Stimulated activated CD4-positive, alpha-beta T cell treated with anti-CD3 and anti-CD28 coated beads, TNF-alpha, amount 100 ng/mL, for 24 hours (primary cell): ENCODE results near the gene PVR.
"Not testable (repeated sequence)": the region's sequence is repeated elsewhere in the genome, so short reads cannot be mapped to it uniquely, and the experiment has no call there.

ENCODE experiments used
- DNase-seq, 3 experiments: peaks; one replicate each; pipeline ENCODE4 v3.0.0-alpha.2; 2020; ENCODE audit warnings: low read depth in 3 of 3

PVR gene

DNA sequence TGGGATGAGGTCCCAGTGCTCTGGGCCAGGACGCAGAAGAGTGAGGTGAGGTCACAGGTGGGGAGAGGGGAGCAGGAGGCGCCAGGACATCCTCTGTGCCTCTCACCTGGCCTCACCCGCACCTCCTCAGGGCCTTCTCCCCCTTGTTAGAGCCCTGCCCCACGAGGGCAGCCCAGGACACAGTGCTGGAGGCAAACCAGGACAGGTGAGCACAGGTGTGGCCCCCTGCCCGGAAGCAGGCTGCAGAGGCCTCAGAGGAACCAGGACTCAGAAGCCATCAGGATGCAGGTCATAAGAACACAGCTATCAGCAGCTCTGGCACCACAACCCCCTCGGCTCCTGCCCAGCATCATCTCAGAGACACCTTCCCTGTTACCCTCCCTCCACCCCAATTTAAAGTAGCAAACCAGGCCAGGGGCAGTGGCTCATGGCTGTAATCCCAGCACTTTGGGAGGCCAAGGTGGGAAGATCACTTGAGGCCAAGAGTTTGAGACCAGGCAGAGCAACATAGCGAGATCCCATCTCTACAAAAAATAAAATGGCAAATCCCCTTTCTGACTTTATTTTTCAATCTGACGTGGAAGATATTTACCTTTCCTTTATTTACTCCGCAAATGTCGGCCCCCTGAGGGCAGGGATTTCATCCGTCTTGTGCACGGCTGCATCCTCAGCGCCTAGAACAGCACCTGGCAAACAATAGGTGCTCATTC lies 54.9 kb downstream of the PVR start, which contains the start of gene CEACAM16:
Gene CEACAM16 (plus strand): TSS at position 660 of the 710 bp plus-strand sequence. CDS start 2,306 bp downstream, outside the sequence.
- DNase-seq = no peak

DNA sequence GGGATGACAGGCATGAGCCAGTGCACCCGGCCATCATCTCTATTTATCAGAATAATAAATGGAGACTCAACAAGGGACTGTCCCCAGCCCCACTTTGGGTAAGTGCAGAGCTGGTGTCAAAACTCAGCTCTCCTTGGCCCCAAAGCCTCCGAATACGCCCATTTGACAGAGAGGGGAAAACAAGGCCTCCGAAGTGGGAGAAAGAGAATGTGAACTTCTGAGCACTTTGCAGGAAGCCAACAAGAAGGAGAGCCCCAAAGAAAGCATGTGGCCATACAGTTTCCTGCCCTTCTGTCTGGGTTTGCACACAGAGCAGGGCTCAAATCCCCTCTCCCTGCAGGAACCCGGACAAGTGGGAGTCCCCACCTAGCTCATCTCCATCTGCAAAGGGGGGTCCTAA lies 56.8 kb downstream of the PVR start:
- no peak for DNase-seq

DNA sequence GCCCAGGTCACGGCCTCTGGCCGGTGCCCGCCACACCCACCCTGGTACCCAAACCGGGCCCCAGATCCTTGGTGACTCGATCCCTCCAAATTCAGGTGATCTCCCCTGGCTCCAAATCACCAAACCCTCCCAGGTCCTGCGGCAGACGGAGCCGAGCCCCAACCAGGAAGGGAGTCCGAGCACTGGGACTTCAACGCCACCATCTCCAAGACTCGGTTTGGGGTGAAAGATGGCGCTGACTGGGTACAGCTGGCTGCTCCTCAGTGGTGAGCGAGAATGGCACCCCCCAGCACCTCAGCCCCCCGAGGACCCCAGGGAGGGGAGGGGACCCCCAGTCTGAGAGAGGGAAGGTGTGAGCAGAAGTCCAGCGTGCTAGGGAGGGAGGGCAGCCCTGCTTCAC lies 57.5 kb downstream of the PVR start:
- DNase-seq = no peak

DNA sequence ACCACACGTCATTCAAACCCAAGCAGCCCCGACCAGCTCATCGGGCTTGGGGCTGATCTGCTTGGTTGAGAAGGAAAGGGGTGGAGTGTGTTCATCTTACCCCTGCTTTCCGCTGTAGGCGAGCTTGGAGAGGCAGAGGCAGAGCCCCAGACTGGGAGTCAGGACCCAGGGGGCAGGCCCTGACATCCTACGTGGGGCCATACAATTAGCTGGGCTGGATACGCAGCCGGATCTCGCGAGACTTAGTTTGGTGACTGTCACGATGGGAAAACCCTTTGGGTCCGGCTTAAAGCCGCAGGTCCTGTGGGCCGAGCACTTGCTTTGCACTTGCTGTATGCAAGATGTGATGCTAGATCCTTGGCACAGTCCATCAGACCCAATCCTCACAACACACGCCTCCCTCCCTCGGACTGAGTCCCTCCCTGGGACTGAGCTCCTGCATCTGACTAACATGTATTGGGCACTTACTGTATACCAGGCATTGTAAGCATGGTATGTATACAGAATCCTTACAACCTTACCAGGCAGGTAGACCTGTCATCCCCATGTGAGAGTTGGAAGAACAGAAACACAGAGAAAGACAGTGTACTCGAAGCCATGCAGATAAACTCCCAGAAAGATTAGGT lies 59.0 kb downstream of the PVR start:
- DNase-seq = no peak

DNA sequence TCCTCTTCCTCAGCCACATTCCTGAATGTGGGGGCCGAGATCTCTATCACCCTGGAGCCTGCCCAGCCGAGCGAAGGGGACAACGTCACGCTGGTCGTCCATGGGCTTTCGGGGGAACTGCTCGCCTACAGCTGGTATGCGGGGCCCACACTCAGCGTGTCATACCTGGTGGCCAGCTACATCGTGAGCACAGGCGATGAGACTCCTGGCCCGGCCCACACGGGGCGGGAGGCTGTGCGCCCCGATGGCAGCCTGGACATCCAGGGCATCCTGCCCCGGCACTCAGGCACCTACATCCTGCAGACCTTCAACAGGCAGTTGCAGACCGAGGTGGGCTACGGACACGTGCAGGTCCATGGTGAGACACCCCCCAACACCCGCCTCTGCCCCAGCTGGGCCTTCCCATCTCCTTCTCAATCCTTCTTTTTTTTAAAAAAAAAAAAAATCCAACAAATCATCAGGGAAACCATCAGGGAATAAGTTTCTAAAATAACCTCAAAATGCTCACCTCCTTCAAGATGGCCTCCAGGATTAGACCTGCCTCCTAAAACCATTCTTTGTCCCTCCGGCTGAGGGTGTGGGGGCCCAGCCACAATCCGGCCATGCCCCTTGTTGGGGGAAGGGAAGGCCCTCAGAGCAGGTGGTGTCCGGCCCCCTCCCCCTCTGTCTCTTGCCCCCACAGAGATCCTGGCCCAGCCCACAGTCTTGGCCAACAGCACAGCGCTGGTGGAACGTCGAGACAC lies 59.8 kb downstream of the PVR start:
- DNase-seq = no peak

DNA sequence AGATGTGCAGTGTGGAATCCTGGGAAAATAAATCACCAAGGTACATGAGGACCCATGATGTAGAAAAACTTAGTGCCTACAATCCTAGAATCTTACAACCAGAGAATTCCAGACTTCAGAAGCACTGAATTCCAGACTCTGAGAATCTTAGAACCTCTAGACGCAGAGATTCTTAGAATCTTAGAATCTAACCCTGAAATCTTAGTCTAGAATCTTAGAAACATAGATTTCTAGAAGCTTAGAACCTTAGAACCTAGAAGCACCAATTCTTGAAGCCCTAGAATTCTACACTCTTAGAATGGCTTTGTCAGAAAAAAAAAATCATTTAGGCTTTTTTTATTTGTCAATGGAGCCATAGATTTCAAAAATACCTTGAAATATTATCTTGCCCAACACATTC lies 61.3 kb downstream of the PVR start:
- DNase-seq = no peak

DNA sequence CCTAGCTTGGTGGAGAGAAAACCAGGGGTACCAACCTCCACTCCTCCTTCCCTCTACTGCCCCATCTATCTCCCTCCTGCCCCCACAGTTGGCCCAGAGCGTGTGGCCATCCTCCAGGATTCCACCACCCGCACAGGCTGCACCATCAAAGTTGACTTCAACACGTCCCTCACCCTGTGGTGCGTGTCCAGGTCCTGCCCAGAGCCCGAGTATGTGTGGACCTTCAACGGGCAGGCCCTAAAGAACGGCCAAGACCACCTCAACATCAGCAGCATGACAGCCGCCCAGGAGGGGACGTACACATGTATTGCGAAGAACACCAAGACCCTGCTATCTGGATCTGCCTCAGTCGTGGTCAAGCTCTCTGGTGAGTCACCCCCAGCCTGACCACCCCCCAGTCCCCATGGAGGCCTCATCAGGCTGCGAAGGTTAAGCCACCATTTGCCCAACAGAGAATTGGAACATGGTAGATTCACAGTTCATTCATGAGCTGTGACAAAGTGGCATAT lies 61.8 kb downstream of the PVR start:
- DNase-seq = no peak

DNA sequence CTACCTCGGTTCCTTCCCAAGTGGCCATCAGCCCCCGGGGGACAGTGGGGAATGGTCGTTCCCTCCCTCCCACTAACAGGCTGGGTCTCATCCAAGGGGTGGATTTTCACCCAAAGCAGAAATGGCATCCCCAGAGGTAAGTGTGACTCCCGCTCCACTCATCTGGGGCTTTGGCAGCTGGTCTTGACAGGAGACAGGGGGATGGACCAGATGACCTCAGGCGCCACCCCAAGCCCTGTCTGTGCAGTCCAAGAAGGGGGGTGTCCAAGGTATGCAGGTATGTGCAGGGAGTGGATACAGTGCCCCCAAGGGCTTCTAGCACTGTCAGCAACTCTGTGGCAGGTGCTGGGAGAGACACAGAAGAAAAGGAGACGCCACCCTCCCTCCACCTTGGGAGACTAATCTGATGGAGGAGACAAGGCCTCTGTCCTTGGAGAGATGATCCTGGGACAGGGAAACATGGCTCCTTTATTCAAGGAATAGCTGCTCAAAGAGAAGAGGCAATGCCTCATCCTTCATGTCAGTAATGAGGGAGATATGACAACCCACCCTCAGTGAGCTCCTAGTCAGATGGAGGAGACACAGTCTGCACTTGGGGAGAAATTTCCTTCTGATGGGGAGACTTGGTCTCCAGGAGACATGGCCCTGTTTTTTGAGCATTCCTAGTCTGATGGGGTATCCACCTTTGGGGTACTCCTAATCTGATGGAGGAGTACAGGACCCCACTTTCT lies 63.0 kb downstream of the PVR start:
- no peak for DNase-seq

DNA sequence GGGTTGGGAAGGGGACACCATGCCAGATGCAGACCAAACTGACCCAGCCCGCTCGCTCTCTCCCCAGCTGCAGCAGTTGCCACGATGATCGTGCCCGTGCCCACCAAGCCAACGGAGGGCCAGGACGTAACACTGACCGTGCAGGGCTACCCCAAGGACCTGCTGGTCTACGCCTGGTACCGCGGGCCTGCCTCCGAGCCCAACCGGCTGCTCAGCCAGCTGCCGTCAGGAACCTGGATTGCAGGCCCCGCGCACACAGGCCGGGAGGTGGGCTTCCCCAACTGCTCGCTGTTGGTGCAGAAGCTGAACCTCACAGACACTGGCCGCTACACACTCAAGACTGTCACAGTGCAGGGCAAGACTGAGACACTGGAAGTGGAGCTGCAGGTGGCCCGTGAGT lies 64.1 kb downstream of the PVR start:
- DNase-seq = no peak

DNA sequence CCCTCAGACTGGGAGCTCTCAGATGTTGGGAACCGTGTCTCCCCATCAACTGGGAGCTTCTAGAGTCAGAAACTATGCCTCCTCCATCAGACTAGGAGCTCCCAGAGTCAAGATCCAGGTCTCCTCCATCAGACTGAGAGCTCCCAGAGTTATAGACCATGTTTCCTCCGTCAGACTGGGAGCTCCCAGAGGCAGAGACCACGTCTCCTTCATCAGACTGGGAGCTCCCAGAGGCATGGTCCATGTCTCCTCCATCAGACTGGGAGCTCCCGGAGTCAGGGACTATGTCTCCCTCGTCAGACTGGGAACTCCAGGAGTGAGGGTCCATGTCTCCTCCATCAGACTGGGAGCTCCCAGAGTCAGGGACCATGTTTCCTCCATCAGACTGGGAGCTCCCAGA lies 65.2 kb downstream of the PVR start:
- DNase-seq = no peak

DNA sequence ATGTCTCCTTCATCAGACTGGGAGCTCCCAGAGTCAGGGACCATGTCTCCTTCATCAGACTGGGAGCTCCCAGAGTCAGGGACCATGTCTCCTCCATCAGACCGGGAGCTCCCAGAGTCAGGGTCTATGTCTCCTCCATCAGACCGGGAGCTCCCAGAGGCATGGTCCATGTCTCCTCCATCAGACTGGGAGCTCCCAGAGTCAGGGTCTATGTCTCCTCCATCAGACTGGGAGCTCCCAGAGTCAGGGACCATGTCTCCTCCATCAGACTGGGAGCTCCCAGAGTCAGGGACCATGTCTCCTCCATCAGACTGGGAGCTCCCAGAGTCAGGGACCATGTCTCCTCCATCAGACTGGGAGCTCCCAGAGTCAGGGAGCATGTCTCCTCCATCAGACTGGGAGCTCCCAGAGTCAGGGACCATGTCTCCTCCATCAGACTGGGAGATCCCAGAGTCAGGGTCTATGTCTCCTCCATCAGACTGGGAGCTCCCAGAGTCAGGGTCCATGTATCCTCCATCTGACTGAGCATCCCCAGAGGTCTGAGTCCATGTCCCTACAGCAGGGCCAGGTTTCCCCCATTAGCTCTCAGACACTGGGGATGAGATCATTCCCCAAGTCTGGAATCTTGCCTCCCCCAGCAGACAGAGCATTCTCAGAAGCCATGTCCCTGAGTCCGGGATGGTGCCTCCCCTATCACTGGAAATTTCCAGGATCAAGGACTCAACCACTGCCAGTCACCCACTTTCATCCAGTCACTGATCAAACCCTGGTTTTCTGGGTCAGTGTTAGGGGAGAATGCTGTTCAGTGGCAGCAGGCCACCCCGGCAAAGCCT lies 65.9 kb downstream of the PVR start:
- DNase-seq = not testable (repeated sequence)

DNA sequence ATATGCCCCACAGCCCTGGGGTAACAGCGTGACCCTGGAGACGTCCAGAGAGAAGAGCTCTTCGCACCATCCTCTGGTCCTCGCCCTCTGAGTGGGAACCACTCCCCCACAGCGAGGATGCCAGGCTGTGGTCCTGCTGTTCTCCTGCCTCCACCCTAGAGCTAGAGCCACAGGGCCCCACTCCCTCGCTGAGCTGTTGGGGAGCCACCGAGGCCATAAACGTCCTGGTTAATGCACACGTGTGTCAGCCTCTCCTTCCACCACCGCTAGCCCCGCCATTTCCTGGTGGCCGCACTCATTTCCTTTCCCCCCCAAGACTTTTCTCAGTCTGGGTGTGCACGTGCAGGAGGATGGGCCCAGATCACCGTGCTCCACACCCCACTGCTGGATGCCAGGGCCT lies 66.8 kb downstream of the PVR start:
- no peak for DNase-seq

DNA sequence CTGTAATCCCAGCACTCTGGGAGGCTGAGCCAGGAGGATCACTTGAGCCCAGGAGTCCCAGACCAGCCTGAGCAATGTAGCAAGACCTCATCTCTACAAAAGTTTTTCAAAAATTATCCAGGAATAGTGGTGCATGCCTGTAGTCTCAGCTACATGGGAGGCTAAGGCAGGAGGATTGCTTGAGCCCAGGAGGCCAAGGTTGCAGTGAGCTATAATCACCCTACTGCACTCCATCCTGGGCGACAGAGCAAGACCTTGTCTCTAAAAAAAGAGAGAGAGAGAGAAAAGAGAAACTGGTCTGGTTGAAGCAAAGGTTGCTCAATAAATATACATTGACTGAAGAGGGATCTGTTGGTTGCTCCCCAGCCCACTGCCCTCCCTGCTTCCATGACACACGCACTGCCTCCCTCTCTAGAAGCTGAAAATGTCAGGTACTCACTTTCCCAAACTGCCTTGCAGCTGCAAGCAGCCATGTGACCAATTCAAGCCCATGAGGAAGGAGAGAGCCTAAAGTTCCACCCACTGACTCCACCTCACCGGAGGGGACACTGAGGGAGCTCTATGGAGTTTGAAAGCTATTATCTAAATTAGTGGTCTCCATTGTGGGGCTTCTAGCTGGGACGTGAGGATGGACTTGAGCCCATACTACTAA lies 69.3 kb downstream of the PVR start:
- DNase-seq = no peak
